HepG2 (cell line): ENCODE measurements around the gene ATP5MK. TPM values are rescaled to one million over a fixed set of nuclear protein-coding genes. Genes with fewer than 3 reads are reported as not detected.

Experiments used
- HHEX ChIP-seq: IDR thresholded peaks from 2 replicates; pipeline ENCODE4 v1.6.1; 2016; ENCODE audit warnings: control low read depth
- MBNL3 ChIP-seq: fragments of 250-450 bp; sonication (Bioruptor Pico); conservative IDR thresholded peaks from 2 replicates; pipeline ENCODE4 v1.8.0; 2022; ENCODE audit warnings: mild to moderate bottlenecking, inconsistent platforms
- SIX4 ChIP-seq: sonication (generic); formaldehyde crosslinking; IDR thresholded peaks from 2 replicates; pipeline ENCODE4 v1.4.0; 2020; ENCODE audit warnings: missing genetic modification reagents
- ZNF510 ChIP-seq: sonication (generic); formaldehyde crosslinking; IDR thresholded peaks from 2 replicates; pipeline ENCODE4 v1.4.0; 2020; ENCODE audit warnings: low read depth, mild to moderate bottlenecking, missing genetic modification reagents
- ZNF678 ChIP-seq: sonication (generic); formaldehyde crosslinking; IDR thresholded peaks from 2 replicates; pipeline ENCODE4 v1.4.0; 2020; ENCODE audit warnings: mild to moderate bottlenecking, missing genetic modification reagents
- ZNF850 ChIP-seq: sonication (generic); formaldehyde crosslinking; conservative IDR thresholded peaks from 2 replicates; pipeline ENCODE4 v1.9.0; 2021; ENCODE audit warnings: mild to moderate bottlenecking, missing genetic modification reagents
- polyA plus RNA-seq, 8 experiments: library from polyadenylated mRNA; depleted of rRNA in 3 of 8; stranded (reverse) in 7 of 8; unstranded in 1 of 8; fragments of >200 nt; fragmentation: Illumina TruSeq in 4 of 8; extraction: Trizol in 4 of 8; gene quantifications; 2 replicates each; pipeline versions ENCODE4 v1.2.1 to v1.2.3, GENCODE V29; 2011 to 2016; ENCODE audit warnings: low read depth in 4 of 8, missing spikeins in 1 of 8, mixed read lengths in 1 of 8; ENCODE audit not compliant: insufficient read depth in 1 of 8
- total RNA-seq, 5 experiments: library from RNA; depleted of rRNA; stranded (reverse); fragments of >200 nt; fragmentation: Illumina TruSeq; extraction: Trizol; gene quantifications; 2 replicates each; pipeline ENCODE4 v1.2.3, GENCODE V29; 2016; ENCODE audit warnings: low read depth in 1 of 5
- TF ChIP-seq, protein P1 (sequence below): sonication (generic); formaldehyde crosslinking; IDR thresholded peaks from 2 replicates; pipeline ENCODE4 v1.4.0; 2020; ENCODE audit warnings: mild to moderate bottlenecking, missing genetic modification reagents
- TF ChIP-seq, protein P2 (sequence below): sonication (generic); formaldehyde crosslinking; conservative IDR thresholded peaks from 2 replicates; pipeline ENCODE4 v1.4.0; 2020; ENCODE audit warnings: mild to moderate bottlenecking, missing genetic modification reagents, moderate library complexity
- TF ChIP-seq, protein P3 (sequence below): sonication (generic); formaldehyde crosslinking; IDR thresholded peaks from 2 replicates; pipeline ENCODE4 v1.4.0; 2020; ENCODE audit warnings: missing genetic modification reagents, borderline replicate concordance
- TF ChIP-seq, protein P4 (sequence below): IDR thresholded peaks from 2 replicates; pipeline ENCODE4 v1.4.0; 2020; ENCODE audit warnings: mild to moderate bottlenecking, missing genetic modification reagents

Gene ATP5MK
- total and polyA plus RNA-seq, 2 of the 13 experiments (the other 11 are each of a cell fraction or from before 2014, with no cell fraction given), result 312 to 517 TPM

DNA sequence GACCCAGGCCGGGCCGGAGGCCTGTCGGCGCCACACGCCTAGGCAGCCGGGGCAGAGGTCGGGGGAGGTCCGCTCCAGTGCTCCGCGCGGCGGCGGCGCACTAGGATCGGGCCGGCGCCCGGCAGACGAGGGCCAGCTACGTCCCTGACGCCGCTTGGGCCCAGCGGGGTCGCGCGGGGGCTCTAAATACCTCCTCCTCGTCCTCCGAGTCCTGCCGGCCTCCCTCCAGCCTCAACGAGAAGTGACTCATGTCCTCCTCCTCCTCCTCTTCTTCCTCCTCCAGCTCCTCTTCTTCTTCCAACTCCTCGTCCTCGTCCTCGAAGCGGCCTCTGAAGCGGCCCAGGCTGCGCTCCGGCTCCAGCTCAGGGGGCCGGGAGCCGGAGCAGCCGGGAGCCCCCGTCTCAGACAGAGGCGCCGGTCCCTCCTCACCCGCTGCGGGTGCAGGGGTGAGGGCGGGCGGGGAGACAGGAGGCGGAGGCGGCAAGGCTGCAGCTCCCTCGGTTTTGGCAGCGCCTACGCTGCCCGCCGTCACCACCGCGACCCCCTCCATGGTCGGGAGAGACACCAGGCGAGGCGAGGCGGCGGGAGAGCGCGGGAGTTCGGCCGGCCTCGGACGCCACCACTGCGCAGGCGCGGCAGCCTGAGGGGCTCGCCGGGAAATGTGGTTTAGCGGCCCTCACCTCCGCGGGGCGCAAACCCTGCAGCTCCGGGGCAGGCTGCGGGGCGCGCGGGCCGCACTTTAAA is 45.6 kb downstream of the ATP5MK start, which contains the start of gene PCGF6 (continued):
- TF ChIP-seq, protein P1, sequence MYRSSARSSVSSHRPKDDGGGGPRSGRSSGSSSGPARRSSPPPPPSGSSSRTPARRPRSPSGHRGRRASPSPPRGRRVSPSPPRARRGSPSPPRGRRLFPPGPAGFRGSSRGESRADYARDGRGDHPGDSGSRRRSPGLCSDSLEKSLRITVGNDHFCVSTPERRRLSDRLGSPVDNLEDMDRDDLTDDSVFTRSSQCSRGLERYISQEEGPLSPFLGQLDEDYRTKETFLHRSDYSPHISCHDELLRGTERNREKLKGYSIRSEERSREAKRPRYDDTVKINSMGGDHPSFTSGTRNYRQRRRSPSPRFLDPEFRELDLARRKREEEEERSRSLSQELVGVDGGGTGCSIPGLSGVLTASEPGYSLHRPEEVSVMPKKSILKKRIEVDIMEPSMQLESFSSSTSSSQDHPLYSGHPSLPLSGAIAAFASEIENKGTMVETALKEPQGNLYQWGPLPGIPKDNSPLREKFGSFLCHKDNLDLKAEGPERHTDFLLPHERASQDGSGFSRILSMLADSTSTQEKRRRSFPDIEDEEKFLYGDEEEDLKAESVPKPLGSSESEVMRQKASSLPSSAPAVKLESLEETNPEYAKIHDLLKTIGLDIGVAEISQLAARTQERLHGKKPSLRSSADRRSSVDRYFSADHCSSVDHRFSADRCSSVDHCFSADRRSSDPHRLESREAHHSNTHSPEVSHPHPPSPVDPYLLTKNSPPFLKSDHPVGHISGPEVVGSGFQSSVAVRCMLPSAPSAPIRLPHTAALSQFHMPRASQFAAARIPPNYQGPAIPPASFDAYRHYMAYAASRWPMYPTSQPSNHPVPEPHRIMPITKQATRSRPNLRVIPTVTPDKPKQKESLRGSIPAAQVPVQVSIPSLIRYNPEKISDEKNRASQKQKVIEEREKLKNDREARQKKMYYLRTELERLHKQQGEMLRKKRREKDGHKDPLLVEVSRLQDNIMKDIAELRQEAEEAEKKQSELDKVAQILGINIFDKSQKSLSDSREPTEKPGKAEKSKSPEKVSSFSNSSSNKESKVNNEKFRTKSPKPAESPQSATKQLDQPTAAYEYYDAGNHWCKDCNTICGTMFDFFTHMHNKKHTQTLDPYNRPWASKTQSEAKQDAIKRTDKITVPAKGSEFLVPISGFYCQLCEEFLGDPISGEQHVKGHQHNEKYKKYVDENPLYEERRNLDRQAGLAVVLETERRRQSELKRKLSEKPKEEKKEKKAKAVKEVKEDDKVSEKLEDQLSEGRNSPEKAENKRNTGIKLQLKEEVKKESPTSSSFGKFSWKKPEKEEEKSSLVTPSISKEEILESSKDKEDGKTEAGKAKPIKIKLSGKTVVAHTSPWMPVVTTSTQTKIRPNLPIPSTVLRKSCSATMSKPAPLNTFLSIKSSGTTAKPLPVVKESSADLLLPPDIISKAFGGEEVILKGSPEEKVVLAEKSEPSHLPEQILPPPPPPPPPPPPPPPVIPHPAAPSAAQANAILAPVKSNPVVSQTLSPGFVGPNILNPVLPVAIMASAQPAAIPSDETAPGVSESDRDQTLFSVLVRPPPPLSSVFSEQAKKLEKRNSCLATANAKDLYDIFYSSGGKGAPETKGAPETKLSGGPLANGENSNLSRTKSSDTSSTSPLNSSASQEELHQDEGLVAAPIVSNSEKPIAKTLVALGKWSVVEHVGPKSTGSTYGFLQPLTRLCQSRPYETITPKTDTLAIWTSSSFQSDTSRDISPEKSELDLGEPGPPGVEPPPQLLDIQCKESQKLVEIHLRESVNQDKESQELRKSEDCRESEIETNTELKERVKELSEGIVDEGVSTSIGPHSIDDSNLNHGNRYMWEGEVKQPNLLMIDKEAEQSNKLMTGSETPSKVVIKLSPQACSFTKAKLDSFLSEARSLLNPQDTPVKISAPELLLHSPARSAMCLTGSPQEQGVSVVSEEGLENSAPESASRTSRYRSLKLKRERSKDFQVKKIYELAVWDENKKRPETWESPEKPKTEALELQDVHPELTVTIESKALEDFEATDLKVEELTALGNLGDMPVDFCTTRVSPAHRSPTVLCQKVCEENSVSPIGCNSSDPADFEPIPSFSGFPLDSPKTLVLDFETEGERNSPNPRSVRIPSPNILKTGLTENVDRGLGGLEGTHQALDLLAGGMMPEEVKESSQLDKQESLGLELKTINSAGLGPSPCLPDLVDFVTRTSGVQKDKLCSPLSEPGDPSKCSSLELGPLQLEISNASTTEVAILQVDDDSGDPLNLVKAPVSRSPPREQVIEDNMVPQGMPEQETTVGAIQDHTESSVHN, result peak; percentile 55; the same call in 1 of the 2 replicates
- TF ChIP-seq ZNF678 (no peak), ZNF510 (CRISPR knock-in tag) (peak; percentile 54; the same call in 1 of the 2 replicates), HHEX (CRISPR knock-in tag) (no peak), MBNL3 (CRISPR knock-in tag) (no peak), SIX4 (no peak), ZNF850 (CRISPR knock-in tag) (no peak)
- TF ChIP-seq, protein P2, sequence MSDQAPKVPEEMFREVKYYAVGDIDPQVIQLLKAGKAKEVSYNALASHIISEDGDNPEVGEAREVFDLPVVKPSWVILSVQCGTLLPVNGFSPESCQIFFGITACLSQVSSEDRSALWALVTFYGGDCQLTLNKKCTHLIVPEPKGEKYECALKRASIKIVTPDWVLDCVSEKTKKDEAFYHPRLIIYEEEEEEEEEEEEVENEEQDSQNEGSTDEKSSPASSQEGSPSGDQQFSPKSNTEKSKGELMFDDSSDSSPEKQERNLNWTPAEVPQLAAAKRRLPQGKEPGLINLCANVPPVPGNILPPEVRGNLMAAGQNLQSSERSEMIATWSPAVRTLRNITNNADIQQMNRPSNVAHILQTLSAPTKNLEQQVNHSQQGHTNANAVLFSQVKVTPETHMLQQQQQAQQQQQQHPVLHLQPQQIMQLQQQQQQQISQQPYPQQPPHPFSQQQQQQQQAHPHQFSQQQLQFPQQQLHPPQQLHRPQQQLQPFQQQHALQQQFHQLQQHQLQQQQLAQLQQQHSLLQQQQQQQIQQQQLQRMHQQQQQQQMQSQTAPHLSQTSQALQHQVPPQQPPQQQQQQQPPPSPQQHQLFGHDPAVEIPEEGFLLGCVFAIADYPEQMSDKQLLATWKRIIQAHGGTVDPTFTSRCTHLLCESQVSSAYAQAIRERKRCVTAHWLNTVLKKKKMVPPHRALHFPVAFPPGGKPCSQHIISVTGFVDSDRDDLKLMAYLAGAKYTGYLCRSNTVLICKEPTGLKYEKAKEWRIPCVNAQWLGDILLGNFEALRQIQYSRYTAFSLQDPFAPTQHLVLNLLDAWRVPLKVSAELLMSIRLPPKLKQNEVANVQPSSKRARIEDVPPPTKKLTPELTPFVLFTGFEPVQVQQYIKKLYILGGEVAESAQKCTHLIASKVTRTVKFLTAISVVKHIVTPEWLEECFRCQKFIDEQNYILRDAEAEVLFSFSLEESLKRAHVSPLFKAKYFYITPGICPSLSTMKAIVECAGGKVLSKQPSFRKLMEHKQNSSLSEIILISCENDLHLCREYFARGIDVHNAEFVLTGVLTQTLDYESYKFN (CRISPR knock-in tag), result no peak; the same call in 1 of the 2 replicates
- TF ChIP-seq, protein P3, sequence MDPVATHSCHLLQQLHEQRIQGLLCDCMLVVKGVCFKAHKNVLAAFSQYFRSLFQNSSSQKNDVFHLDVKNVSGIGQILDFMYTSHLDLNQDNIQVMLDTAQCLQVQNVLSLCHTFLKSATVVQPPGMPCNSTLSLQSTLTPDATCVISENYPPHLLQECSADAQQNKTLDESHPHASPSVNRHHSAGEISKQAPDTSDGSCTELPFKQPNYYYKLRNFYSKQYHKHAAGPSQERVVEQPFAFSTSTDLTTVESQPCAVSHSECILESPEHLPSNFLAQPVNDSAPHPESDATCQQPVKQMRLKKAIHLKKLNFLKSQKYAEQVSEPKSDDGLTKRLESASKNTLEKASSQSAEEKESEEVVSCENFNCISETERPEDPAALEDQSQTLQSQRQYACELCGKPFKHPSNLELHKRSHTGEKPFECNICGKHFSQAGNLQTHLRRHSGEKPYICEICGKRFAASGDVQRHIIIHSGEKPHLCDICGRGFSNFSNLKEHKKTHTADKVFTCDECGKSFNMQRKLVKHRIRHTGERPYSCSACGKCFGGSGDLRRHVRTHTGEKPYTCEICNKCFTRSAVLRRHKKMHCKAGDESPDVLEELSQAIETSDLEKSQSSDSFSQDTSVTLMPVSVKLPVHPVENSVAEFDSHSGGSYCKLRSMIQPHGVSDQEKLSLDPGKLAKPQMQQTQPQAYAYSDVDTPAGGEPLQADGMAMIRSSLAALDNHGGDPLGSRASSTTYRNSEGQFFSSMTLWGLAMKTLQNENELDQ, result no peak
- TF ChIP-seq, protein P4, sequence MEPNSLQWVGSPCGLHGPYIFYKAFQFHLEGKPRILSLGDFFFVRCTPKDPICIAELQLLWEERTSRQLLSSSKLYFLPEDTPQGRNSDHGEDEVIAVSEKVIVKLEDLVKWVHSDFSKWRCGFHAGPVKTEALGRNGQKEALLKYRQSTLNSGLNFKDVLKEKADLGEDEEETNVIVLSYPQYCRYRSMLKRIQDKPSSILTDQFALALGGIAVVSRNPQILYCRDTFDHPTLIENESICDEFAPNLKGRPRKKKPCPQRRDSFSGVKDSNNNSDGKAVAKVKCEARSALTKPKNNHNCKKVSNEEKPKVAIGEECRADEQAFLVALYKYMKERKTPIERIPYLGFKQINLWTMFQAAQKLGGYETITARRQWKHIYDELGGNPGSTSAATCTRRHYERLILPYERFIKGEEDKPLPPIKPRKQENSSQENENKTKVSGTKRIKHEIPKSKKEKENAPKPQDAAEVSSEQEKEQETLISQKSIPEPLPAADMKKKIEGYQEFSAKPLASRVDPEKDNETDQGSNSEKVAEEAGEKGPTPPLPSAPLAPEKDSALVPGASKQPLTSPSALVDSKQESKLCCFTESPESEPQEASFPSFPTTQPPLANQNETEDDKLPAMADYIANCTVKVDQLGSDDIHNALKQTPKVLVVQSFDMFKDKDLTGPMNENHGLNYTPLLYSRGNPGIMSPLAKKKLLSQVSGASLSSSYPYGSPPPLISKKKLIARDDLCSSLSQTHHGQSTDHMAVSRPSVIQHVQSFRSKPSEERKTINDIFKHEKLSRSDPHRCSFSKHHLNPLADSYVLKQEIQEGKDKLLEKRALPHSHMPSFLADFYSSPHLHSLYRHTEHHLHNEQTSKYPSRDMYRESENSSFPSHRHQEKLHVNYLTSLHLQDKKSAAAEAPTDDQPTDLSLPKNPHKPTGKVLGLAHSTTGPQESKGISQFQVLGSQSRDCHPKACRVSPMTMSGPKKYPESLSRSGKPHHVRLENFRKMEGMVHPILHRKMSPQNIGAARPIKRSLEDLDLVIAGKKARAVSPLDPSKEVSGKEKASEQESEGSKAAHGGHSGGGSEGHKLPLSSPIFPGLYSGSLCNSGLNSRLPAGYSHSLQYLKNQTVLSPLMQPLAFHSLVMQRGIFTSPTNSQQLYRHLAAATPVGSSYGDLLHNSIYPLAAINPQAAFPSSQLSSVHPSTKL (CRISPR knock-in tag), result peak; percentile 21; the same call in 1 of the 2 replicates
